Transverse colon (tissue), 4 donors: ENCODE measurements around the gene ZNF177. TPM values are rescaled to one million over a fixed set of nuclear protein-coding genes. Genes with fewer than 3 reads are reported as not detected.

Experiments
- DNase-seq: peaks from one replicate; pipeline ENCODE4 v3.0.0-alpha.2; 2019
- H3K27ac ChIP-seq, 4 donors: fragments of 200-600 bp; sonication (generic); 2 replicates each; pipeline ENCODE4 v1.5.1; 2016 to 2018; ENCODE audit warnings: inconsistent platforms in 4 of 4
- H3K27me3 ChIP-seq: fragments of 200-600 bp; sonication (generic); 2 replicates; pipeline ENCODE4 v1.5.1; 2017; ENCODE audit warnings: inconsistent platforms
- H3K36me3 ChIP-seq, 4 donors: fragments of 200-600 bp; sonication (generic); 2 replicates each; pipeline ENCODE4 v1.5.1; 2017 to 2019; ENCODE audit warnings: inconsistent platforms in 4 of 4
- H3K4me1 ChIP-seq, 4 donors: fragments of 200-600 bp; sonication (generic); 2 replicates each; pipeline ENCODE4 v1.5.1; 2017 to 2020; ENCODE audit warnings: inconsistent platforms in 4 of 4
- H3K4me3 ChIP-seq, 4 donors: fragments of 200-600 bp; sonication (generic); 1 replicate in 1 of 4; 2 replicates in 3 of 4; pipeline versions ENCODE4 v1.5.1 to v1.6.1; 2017 to 2019; ENCODE audit warnings: inconsistent platforms in 4 of 4
- H3K9me3 ChIP-seq, 2 donors: fragments of 200-600 bp; sonication (generic); 2 replicates each; pipeline ENCODE4 v1.5.1; 2017 to 2019; ENCODE audit warnings: inconsistent platforms in 2 of 2
- CTCF ChIP-seq, 5 experiments: fragments of 200-600 bp in 3 of 5; fragments of 450-650 bp in 2 of 5; sonication (generic) in 3 of 5; IDR thresholded peaks; 1 replicate in 2 of 5; 2 replicates in 3 of 5; pipeline ENCODE4 v1.5.1; 2016 to 2017; ENCODE audit warnings: antibody characterized with exemption in 5 of 5, inconsistent platforms in 3 of 5, mild to moderate bottlenecking in 2 of 5, moderate library complexity in 1 of 5
- EP300 ChIP-seq: sonication (generic); formaldehyde crosslinking; IDR thresholded peaks from one replicate; pipeline ENCODE4 v1.6.1; 2017; ENCODE audit warnings: antibody characterized with exemption, low read depth
- POLR2A ChIP-seq: fragments of 450-650 bp; IDR thresholded peaks from one replicate; pipeline ENCODE4 v1.6.1; 2016; ENCODE audit warnings: antibody characterized with exemption, mild to moderate bottlenecking, moderate library complexity
- POLR2AphosphoS5 ChIP-seq, 3 donors: sonication (generic); formaldehyde crosslinking; IDR thresholded peaks; one replicate each; pipeline ENCODE4 v1.6.1; 2016; ENCODE audit warnings: antibody characterized with exemption in 3 of 3
- WGBS, 2 donors: methylation state at CpG; one replicate each; pipeline ENCODE4 v1.1.5; 2018; ENCODE audit warnings: low coverage in 1 of 2; 5-methylcytosine and 5-hydroxymethylcytosine counted together
- in situ Hi-C, 4 donors: fragments of 200-750 bp; cut with MboI; loops; one replicate each; pipeline versions ENCODE4 v1.15.0 to v1.15.1; 2017; ENCODE audit warnings: low sequenced_read_pairs in 3 of 4, low pct_ligation_motif_present in 1 of 4, low pct_unique_long_range_greater_than_20kb in 1 of 4
- intact Hi-C: fragments of 100-400 bp; cut with DNase I; formaldehyde crosslinking; loops from one replicate; pipeline ENCODE4 v1.15.1; 2023; ENCODE audit warnings: low total_unique reads
- total RNA-seq, 4 donors: library from RNA; depleted of rRNA; stranded (reverse); fragments of >200 nt; gene quantifications; one replicate each; pipeline ENCODE4 v1.1.0, GENCODE V29; 2016

ZNF177 gene
- total RNA-seq, 4 donors from 2014 or later: 1.8 to 4.2 (median 2.1) TPM; not detected in 1

DNA sequence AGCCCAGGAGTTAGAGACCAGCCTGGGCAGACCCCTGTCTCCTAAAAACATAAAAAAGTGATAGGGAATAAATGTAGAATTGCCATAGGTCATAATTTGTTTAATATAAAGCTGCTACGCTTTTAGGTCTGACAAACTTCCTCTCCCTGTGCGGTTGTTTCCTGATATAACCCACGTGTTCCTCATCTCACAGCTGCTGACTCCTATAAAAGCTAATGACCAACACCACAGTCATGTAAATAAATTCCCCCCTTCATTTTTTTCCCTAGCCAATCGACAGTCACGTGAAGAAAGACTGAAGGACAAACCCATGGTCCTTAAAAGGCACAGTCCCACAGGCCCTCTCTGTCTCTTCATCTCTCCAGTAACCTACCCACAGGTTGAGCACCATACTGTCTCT is 45.0 kb downstream of the ZNF177 start:
- H3K4me3 ChIP-seq: no peak overlapping the region
- DNase-seq: no peak
- H3K9me3 ChIP-seq: peaks cover 64 to 69% of the 10 kb centered on the region in 2 donors
- H3K27me3 ChIP-seq: no peaks in the 10 kb centered on the region
- intact Hi-C loops (no loop called here), in situ Hi-C loops (no loop called here)
- H3K27ac ChIP-seq: no peak overlapping the region
- TF ChIP-seq POLR2A (no peak), CTCF (IDR thresholded peaks at IDR 0.05) (no peak), EP300 (no peak), POLR2AphosphoS5 (IDR thresholded peaks at IDR 0.05) (no peak)
- WGBS, 2 donors: 65 to 78% methylated on average over 5 of the region's 5 CpGs
- peaks cover 0 to 11% (median 2%) of the 10 kb centered on the region in 4 donors for H3K4me1 ChIP-seq
- peaks cover 0 to 9% (median 3%) of the 10 kb centered on the region in 4 donors for H3K36me3 ChIP-seq

DNA sequence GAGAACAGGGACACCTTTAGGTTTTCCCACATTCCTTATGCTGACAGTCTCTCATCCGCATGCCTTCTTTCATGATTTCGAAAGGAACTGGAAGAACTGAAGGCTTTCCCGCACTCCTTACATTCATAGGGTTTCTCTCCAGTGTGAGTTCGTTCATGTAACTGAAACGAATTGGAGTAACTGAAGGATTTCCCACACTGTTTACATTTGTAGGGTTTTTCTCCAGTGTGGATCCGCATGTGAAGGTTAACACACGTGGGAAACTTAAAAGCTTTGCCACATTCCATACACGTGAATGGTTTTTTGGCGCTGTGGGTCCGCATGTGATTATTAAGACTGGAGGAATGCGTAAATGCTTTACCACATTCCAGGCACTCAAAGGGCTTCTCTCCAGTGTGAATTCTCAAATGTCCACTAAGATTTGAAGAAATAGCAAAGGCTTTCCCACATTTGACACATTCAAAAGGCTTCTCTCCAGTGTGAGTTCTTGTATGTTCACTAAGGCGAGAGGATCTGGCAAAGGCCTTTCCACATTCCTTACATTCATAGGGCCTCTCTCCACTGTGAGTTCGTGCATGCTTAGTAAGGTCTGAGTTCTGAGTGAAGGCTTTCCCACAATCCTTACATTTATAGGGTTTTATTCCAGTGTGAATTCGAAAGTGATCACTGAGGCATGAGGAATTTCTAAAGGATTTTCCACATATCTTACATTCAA is 50.6 kb downstream of the ZNF177 start:
- Histone ChIP-seq H3K4me3 (no peak overlapping the region), H3K9me3 (peaks cover 80 to 93% of the 10 kb centered on the region in 2 donors), H3K4me1 (no peaks in the 10 kb centered on the region), H3K27me3 (no peaks in the 10 kb centered on the region), H3K36me3 (peaks cover 3 to 65% (median 40%) of the 10 kb centered on the region in 4 donors), H3K27ac (no peak overlapping the region)
- in situ Hi-C loops: no loop called here
- intact Hi-C loops: no loop called here
- WGBS, 2 donors: 96% methylated on average over 12 to 14 of the region's 14 CpGs
- TF ChIP-seq EP300 (no peak), CTCF (IDR thresholded peaks at IDR 0.05) (no peak), POLR2AphosphoS5 (IDR thresholded peaks at IDR 0.05) (no peak), POLR2A (no peak)
- DNase-seq: no peak

- intact Hi-C loops: no loop called here
These were observed 65.1 kb downstream of the ZNF177 start for GRCh38 chr19:9427941-9428340.

DNA sequence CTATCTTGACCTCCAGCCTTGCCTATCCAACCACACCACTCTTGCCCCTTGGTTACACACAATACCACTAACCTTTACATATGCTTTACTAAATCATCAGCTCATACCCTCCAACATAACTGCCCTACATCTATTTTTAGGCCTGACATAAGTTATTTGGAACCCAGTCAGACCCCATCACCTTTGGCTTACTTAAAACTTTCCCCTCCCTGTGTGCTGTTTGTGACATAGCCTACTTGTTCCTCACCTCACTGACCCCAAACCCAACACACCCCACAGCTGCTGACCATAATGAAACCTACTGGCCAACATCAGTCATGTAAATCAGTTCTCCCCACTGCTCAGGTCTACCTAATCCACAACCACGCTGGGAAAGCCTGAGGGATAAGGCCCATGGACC is 67.6 kb downstream of the ZNF177 start:
- peaks cover 0 to 30% (median 14%) of the 10 kb centered on the region in 4 donors for H3K36me3 ChIP-seq
- peaks cover 6 to 12% (median 9%) of the 10 kb centered on the region in 4 donors for H3K4me1 ChIP-seq
- in situ Hi-C loops: no loop called here
- no peak overlapping the region for H3K27ac ChIP-seq
- DNase-seq: no peak
- TF ChIP-seq POLR2A: no peak
- TF ChIP-seq CTCF (IDR thresholded peaks at IDR 0.05): no peak
- no peak for TF ChIP-seq POLR2AphosphoS5 (IDR thresholded peaks at IDR 0.05)
- no peak for TF ChIP-seq EP300
- H3K27me3 ChIP-seq: no peaks in the 10 kb centered on the region
- WGBS, 2 donors: 100% methylated on average over 1 of the region's 1 CpG; no CpG with 5 or more reads in 1 of the 2 donors
- H3K4me3 ChIP-seq: no peak overlapping the region
- intact Hi-C loops: no loop called here
- no peaks in the 10 kb centered on the region for H3K9me3 ChIP-seq

More at GRCh38 chr19:9427941-9428340, 65.1 kb downstream of the ZNF177 start:
- Histone ChIP-seq H3K4me3 (no peak overlapping the region), H3K27me3 (no peaks in the 10 kb centered on the region), H3K36me3 (peaks cover 0 to 49% (median 23%) of the 10 kb centered on the region in 4 donors), H3K27ac (no peak overlapping the region), H3K4me1 (no peaks in the 10 kb centered on the region), H3K9me3 (peaks cover 0 to 2% of the 10 kb centered on the region in 2 donors)
- in situ Hi-C loops: no loop called here
- DNase-seq: no peak
- WGBS, 2 donors: 83 to 92% methylated on average over 4 to 6 of the region's 6 CpGs
- no peak for TF ChIP-seq POLR2A
- no peak for TF ChIP-seq EP300
- no peak for TF ChIP-seq CTCF (IDR thresholded peaks at IDR 0.05)
- no peak for TF ChIP-seq POLR2AphosphoS5 (IDR thresholded peaks at IDR 0.05)
